CD14-positive monocyte (primary cell): ENCODE data around the gene P3H3. TPM values are rescaled to one million over a fixed set of nuclear protein-coding genes. Genes with fewer than 3 reads are reported as not detected.

Experiments used
- DNase-seq, 3 donors: peaks; one replicate each; pipeline ENCODE4 v3.0.0-alpha.2; 2011 to 2022
- H2AFZ ChIP-seq: 2 replicates; pipeline ENCODE4 v1.6.0; 2012; ENCODE audit warnings: mild to moderate bottlenecking, low read depth, low read length, inconsistent platforms; ENCODE audit not compliant: insufficient read depth, poor library complexity, severe bottlenecking
- H3K27ac ChIP-seq, 2 donors: 1 replicate in 1 of 2; 2 replicates in 1 of 2; pipeline ENCODE4 v1.5.1; 2012 to 2013; ENCODE audit warnings: low read length in 2 of 2, control low read depth in 1 of 2, inconsistent platforms in 1 of 2, low read depth in 1 of 2, mild to moderate bottlenecking in 1 of 2
- H3K27me3 ChIP-seq, 2 donors: one replicate each; pipeline versions ENCODE4 v1.6.0 to v1.6.1; 2011 to 2013; ENCODE audit warnings: low read length in 2 of 2; ENCODE audit not compliant: control insufficient read depth in 2 of 2, insufficient read depth in 2 of 2
- H3K36me3 ChIP-seq, 2 donors: replicated peaks in 1 of 2; 1 replicate in 1 of 2; 2 replicates in 1 of 2; pipeline versions ENCODE4 v1.5.1 to v1.6.1; 2012 to 2013; ENCODE audit warnings: low read length in 2 of 2, control low read depth in 1 of 2, inconsistent platforms in 1 of 2, mild to moderate bottlenecking in 1 of 2; ENCODE audit not compliant: insufficient read depth in 2 of 2, control insufficient read depth in 1 of 2
- H3K4me1 ChIP-seq, 2 donors: 1 replicate in 1 of 2; 2 replicates in 1 of 2; pipeline versions ENCODE4 v1.5.1 to v1.6.1; 2012 to 2013; ENCODE audit warnings: low read length in 2 of 2, control low read depth in 1 of 2, inconsistent platforms in 1 of 2, mild to moderate bottlenecking in 1 of 2, moderate library complexity in 1 of 2; ENCODE audit not compliant: insufficient read depth in 2 of 2, control insufficient read depth in 1 of 2
- H3K4me2 ChIP-seq: replicated peaks from 2 replicates; pipeline ENCODE3; 2012; ENCODE audit warnings: low read length, moderate library complexity, mild to moderate bottlenecking; ENCODE audit not compliant: poor library complexity, severe bottlenecking; ENCODE audit errors: extremely low read depth
- H3K4me3 ChIP-seq, 3 experiments: fragments of 200-600 bp in 1 of 3; sonication (generic) in 1 of 3; replicated peaks in 1 of 3; 1 replicate in 2 of 3; 2 replicates in 1 of 3; pipeline ENCODE4 v1.5.1; 2011 to 2013; ENCODE audit warnings: low read length in 3 of 3, mild to moderate bottlenecking in 3 of 3, control low read depth in 2 of 3, low read depth in 2 of 3, inconsistent platforms in 1 of 3, moderate library complexity in 1 of 3
- H3K79me2 ChIP-seq: 2 replicates; pipeline ENCODE4 v1.6.0; 2012; ENCODE audit warnings: mild to moderate bottlenecking, control low read depth, inconsistent platforms, low read length, moderate library complexity; ENCODE audit not compliant: insufficient read depth
- H3K9ac ChIP-seq: 2 replicates; pipeline ENCODE4 v1.6.0; 2017; ENCODE audit warnings: low read length, mild to moderate bottlenecking; ENCODE audit not compliant: insufficient read depth, poor library complexity, severe bottlenecking
- H3K9me3 ChIP-seq, 2 donors: replicated peaks in 1 of 2; 1 replicate in 1 of 2; 2 replicates in 1 of 2; pipeline versions ENCODE4 v1.5.1 to v1.6.1; 2012 to 2013; ENCODE audit warnings: low read length in 2 of 2, control low read depth in 1 of 2; ENCODE audit not compliant: control insufficient read depth in 1 of 2, insufficient read depth in 1 of 2
- H4K20me1 ChIP-seq: 2 replicates; pipeline ENCODE4 v1.6.0; 2012; ENCODE audit warnings: mild to moderate bottlenecking, low read length, control low read depth, moderate library complexity; ENCODE audit not compliant: insufficient read depth
- H3K27ac Mint-ChIP-seq, 7 donors: one replicate each; pipeline ENCODE4 v1.8.0; 2020; ENCODE audit warnings: mild to moderate bottlenecking in 7 of 7, mixed read lengths in 7 of 7, moderate library complexity in 6 of 7, inconsistent platforms in 2 of 7
- H3K27me3 Mint-ChIP-seq, 3 donors: one replicate each; pipeline ENCODE4 v1.8.0; 2021 to 2022; ENCODE audit warnings: low read depth in 3 of 3, mild to moderate bottlenecking in 3 of 3, mixed read lengths in 3 of 3, moderate library complexity in 3 of 3, inconsistent platforms in 1 of 3
- H3K36me3 Mint-ChIP-seq, 2 donors: one replicate each; pipeline ENCODE4 v1.8.0; 2020; ENCODE audit warnings: mixed read lengths in 2 of 2, inconsistent platforms in 1 of 2, mild to moderate bottlenecking in 1 of 2
- H3K4me1 Mint-ChIP-seq: one replicate; pipeline ENCODE4 v1.8.0; 2020; ENCODE audit warnings: mild to moderate bottlenecking, mixed read lengths
- H3K4me3 Mint-ChIP-seq, 2 donors: one replicate each; pipeline ENCODE4 v1.8.0; 2020; ENCODE audit warnings: mild to moderate bottlenecking in 2 of 2, mixed read lengths in 2 of 2, moderate library complexity in 1 of 2
- H3K9me3 Mint-ChIP-seq, 7 donors: one replicate each; pipeline ENCODE4 v1.8.0; 2020 to 2022; ENCODE audit warnings: mixed read lengths in 7 of 7, mild to moderate bottlenecking in 6 of 7, moderate library complexity in 6 of 7, inconsistent platforms in 2 of 7
- WGBS: methylation state at CpG from one replicate; pipeline ENCODE4 v1.1.5; 2013; ENCODE audit warnings: missing lambda C conversion rate; ENCODE audit not compliant: insufficient coverage; 5-methylcytosine and 5-hydroxymethylcytosine counted together
- intact Hi-C, 2 donors: fragments of 100-400 bp; cut with micrococcal nuclease; formaldehyde crosslinking; loops; one replicate each; pipeline versions ENCODE4 v1.15.0 to v1.15.1; 2023
- polyA plus RNA-seq, 3 donors: library from polyadenylated mRNA; depleted of rRNA in 1 of 3; unstranded in 2 of 3; stranded (reverse) in 1 of 3; fragments of 300-500 nt in 2 of 3; fragments of >200 nt in 1 of 3; fragmentation: Illumina TruSeq in 2 of 3; gene quantifications; 1 replicate in 2 of 3; 2 replicates in 1 of 3; pipeline ENCODE4 v1.2.3, GENCODE V29; 2012 to 2021
- TF ChIP-seq, protein P1 (sequence below): fragments of 200-600 bp; IDR thresholded peaks from one replicate; pipeline ENCODE4 v1.8.0; 2022; ENCODE audit warnings: antibody characterized with exemption, mild to moderate bottlenecking

Gene P3H3
- polyA plus RNA-seq, 3 donors: 0.56 TPM; not detected in 2

DNA sequence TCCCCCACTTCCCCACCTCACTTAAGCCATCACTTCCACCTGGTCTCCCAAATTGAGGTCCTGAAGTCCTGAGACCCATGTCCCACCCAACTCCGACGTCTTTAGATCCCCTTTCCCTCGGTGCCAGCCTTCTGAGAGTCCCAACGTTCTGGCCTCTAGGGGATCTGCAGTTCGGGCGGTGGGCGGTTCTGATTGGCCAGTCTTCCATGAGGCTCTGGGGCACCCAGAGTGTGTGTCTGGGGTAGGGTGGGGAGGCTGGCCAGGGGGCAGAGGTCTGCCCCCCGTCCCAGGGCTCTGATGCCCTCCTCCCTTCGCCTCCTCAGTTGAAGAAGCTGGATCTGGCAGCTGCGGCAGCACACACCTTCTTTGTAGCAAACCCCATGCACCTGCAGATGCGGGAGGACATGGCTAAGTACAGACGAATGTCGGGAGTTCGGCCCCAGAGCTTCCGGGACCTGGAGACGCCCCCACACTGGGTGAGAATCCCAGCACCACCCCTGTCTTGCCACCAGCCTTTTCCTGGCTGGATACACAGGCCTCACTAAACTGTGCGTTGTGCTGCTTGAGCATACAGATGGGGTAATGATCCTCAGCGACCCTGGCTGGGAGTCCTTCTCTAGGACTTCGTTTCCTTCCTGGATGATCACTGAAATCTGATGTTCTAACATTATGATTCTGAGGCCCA is 1.5 kb downstream of the P3H3 start:
- peak overlapping the region; percentile 53 for H3K9ac ChIP-seq
- peaks cover 10 to 21% of the 10 kb centered on the region in 2 donors for H3K36me3 Mint-ChIP-seq
- H3K36me3 ChIP-seq: no peaks in the 10 kb centered on the region
- peak overlapping the region; percentile 98 for H3K4me2 ChIP-seq
- TF ChIP-seq, protein P1, sequence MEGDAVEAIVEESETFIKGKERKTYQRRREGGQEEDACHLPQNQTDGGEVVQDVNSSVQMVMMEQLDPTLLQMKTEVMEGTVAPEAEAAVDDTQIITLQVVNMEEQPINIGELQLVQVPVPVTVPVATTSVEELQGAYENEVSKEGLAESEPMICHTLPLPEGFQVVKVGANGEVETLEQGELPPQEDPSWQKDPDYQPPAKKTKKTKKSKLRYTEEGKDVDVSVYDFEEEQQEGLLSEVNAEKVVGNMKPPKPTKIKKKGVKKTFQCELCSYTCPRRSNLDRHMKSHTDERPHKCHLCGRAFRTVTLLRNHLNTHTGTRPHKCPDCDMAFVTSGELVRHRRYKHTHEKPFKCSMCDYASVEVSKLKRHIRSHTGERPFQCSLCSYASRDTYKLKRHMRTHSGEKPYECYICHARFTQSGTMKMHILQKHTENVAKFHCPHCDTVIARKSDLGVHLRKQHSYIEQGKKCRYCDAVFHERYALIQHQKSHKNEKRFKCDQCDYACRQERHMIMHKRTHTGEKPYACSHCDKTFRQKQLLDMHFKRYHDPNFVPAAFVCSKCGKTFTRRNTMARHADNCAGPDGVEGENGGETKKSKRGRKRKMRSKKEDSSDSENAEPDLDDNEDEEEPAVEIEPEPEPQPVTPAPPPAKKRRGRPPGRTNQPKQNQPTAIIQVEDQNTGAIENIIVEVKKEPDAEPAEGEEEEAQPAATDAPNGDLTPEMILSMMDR: no peak
- peaks cover 0 to 12% (median 8%) of the 10 kb centered on the region in 7 donors for H3K9me3 Mint-ChIP-seq
- no peak for DNase-seq
- H3K79me2 ChIP-seq: no peaks in the 10 kb centered on the region
- peak overlapping the region; percentile 84 to 95 for H3K4me3 Mint-ChIP-seq
- peaks cover 0 to 6% of the 10 kb centered on the region in 2 donors for H3K9me3 ChIP-seq
- no peak overlapping the region for H3K27ac Mint-ChIP-seq
- peaks cover 12 to 49% of the 10 kb centered on the region in 2 donors for H3K27me3 ChIP-seq
- H4K20me1 ChIP-seq: peaks cover 24% of the 10 kb centered on the region
- no peak overlapping the region for H2AFZ ChIP-seq
- intact Hi-C loops: loop anchor here (5.0 kb wide), 3 partner anchors 37 to 207 kb away; no protein-coding TSS in a partner anchor
- H3K4me1 Mint-ChIP-seq: peaks cover 24% of the 10 kb centered on the region
- H3K27me3 Mint-ChIP-seq: peaks cover 48 to 64% (median 54%) of the 10 kb centered on the region in 3 donors
- H3K4me3 ChIP-seq: peak overlapping the region in 1 of 3 experiments; percentile 82
- H3K27ac ChIP-seq: no peak overlapping the region
- H3K4me1 ChIP-seq: peaks cover 15 to 30% of the 10 kb centered on the region in 2 donors
- 77% methylated on average over 14 of the region's 19 CpGs for WGBS

- peaks cover 0 to 6% of the 10 kb centered on the region in 2 donors for H3K9me3 ChIP-seq
- intact Hi-C loops: no loop called here
- peaks cover 12 to 49% of the 10 kb centered on the region in 2 donors for H3K27me3 ChIP-seq
- TF ChIP-seq, protein P1: no peak
- 80% methylated on average over 2 of the region's 11 CpGs for WGBS
- Mint-ChIP-seq H3K36me3 (peaks cover 6 to 15% of the 10 kb centered on the region in 2 donors), H3K27ac (peak overlapping the region in 1 of 7 donors; percentile 46), H3K4me1 (peaks cover 20% of the 10 kb centered on the region), H3K27me3 (peaks cover 46 to 57% (median 52%) of the 10 kb centered on the region in 3 donors), H3K4me3 (peak overlapping the region in 1 of 2 donors; percentile 95), H3K9me3 (peaks cover 0 to 12% (median 8%) of the 10 kb centered on the region in 7 donors)
- peaks cover 22% of the 10 kb centered on the region for H4K20me1 ChIP-seq
- no peak overlapping the region for H3K27ac ChIP-seq
- H2AFZ ChIP-seq: no peak overlapping the region
- no peak overlapping the region for H3K9ac ChIP-seq
- no peaks in the 10 kb centered on the region for H3K36me3 ChIP-seq
- peaks cover 15 to 27% of the 10 kb centered on the region in 2 donors for H3K4me1 ChIP-seq
- H3K4me2 ChIP-seq: no peak overlapping the region
- DNase-seq: no peak
- no peak overlapping the region for H3K4me3 ChIP-seq
- no peaks in the 10 kb centered on the region for H3K79me2 ChIP-seq
These were observed 2.2 kb downstream of the P3H3 start for GRCh38 chr12:6830286-6830890.
